HepG2 (cell line): ENCODE results near the gene KCNAB3. TPM values are rescaled to one million over a fixed set of nuclear protein-coding genes. Genes with fewer than 3 reads are reported as not detected.

Experiments used
- AGO1 ChIP-seq: fragments of 200-400 bp; formaldehyde crosslinking; IDR thresholded peaks from 2 replicates; pipeline ENCODE4 v1.6.1; 2017; ENCODE audit warnings: mild to moderate bottlenecking, low read depth, low read length, moderate library complexity; ENCODE audit not compliant: poor library complexity, severe bottlenecking
- CEBPB ChIP-seq: IDR thresholded peaks from 2 replicates; pipeline ENCODE4 v1.6.1; 2011; ENCODE audit warnings: low read depth, low read length, improper control_type of control experiment, borderline replicate concordance
- CSRNP2 ChIP-seq: sonication (generic); formaldehyde crosslinking; conservative IDR thresholded peaks from 2 replicates; pipeline ENCODE4 v1.8.0; 2022; ENCODE audit warnings: low read depth, missing genetic modification reagents
- DBP ChIP-seq: sonication (generic); formaldehyde crosslinking; IDR thresholded peaks from 2 replicates; pipeline ENCODE4 v1.4.0; 2020; ENCODE audit warnings: missing genetic modification reagents; ENCODE audit errors: not compliant biosample characterization
- HMG20A ChIP-seq: IDR thresholded peaks from 2 replicates; pipeline ENCODE4 v1.6.1; 2016; ENCODE audit warnings: borderline replicate concordance
- MLXIP ChIP-seq: sonication (generic); formaldehyde crosslinking; IDR thresholded peaks from 2 replicates; pipeline ENCODE4 v1.9.0; 2021; ENCODE audit warnings: missing genetic modification reagents, borderline replicate concordance
- MXD1 ChIP-seq: sonication (generic); formaldehyde crosslinking; IDR thresholded peaks from 2 replicates; pipeline ENCODE4 v1.4.0; 2020; ENCODE audit warnings: mild to moderate bottlenecking, missing genetic modification reagents
- RBM22 ChIP-seq: fragments of 200-400 bp; formaldehyde crosslinking; optimal IDR thresholded peaks from 2 replicates; pipeline ENCODE3; 2017; ENCODE audit warnings: mild to moderate bottlenecking, low read length, moderate library complexity
- RBM39 ChIP-seq: fragments of 200-400 bp; formaldehyde crosslinking; IDR thresholded peaks from one replicate; pipeline ENCODE4 v1.6.1; 2018; ENCODE audit warnings: antibody characterized with exemption, mild to moderate bottlenecking, low read depth, low read length; ENCODE audit not compliant: poor library complexity, severe bottlenecking
- RELA ChIP-seq: sonication (generic); formaldehyde crosslinking; IDR thresholded peaks from 2 replicates; pipeline ENCODE4 v1.4.0; 2020; ENCODE audit warnings: missing genetic modification reagents
- SSRP1 ChIP-seq: IDR thresholded peaks from 2 replicates; pipeline ENCODE4 v1.6.1; 2016; ENCODE audit warnings: control low read depth
- STAG1 ChIP-seq: sonication (generic); formaldehyde crosslinking; IDR thresholded peaks from 2 replicates; pipeline ENCODE4 v1.4.0; 2020; ENCODE audit warnings: missing genetic modification reagents
- ZBTB39 ChIP-seq: sonication (generic); formaldehyde crosslinking; IDR thresholded peaks from 2 replicates; pipeline ENCODE4 v1.5.0; 2020; ENCODE audit warnings: missing genetic modification reagents
- ZFP36L1 ChIP-seq: sonication (generic); formaldehyde crosslinking; IDR thresholded peaks from 2 replicates; pipeline ENCODE4 v1.8.0; 2022; ENCODE audit warnings: mild to moderate bottlenecking, missing genetic modification reagents, moderate library complexity
- ZNF136 ChIP-seq: sonication (generic); formaldehyde crosslinking; IDR thresholded peaks from 2 replicates; pipeline ENCODE4 v1.8.1; 2022; ENCODE audit warnings: low read depth, mild to moderate bottlenecking, moderate library complexity, missing genetic modification reagents
- ZNF180 ChIP-seq: sonication (generic); formaldehyde crosslinking; IDR thresholded peaks from 2 replicates; pipeline ENCODE4 v1.4.0; 2020; ENCODE audit warnings: low read depth, missing genetic modification reagents, borderline replicate concordance
- ZNF335 ChIP-seq: sonication (generic); formaldehyde crosslinking; IDR thresholded peaks from 2 replicates; pipeline ENCODE4 v1.4.0; 2020; ENCODE audit warnings: missing genetic modification reagents
- ZNF891 ChIP-seq: sonication (generic); formaldehyde crosslinking; IDR thresholded peaks from 2 replicates; pipeline ENCODE4 v1.5.0; 2020; ENCODE audit warnings: mild to moderate bottlenecking, missing genetic modification reagents
- polyA plus RNA-seq, 8 experiments: library from polyadenylated mRNA; depleted of rRNA in 3 of 8; stranded (reverse) in 7 of 8; unstranded in 1 of 8; fragments of >200 nt; fragmentation: Illumina TruSeq in 4 of 8; extraction: Trizol in 4 of 8; gene quantifications; 2 replicates each; pipeline versions ENCODE4 v1.2.1 to v1.2.3, GENCODE V29; 2011 to 2016; ENCODE audit warnings: low read depth in 4 of 8, missing spikeins in 1 of 8, mixed read lengths in 1 of 8; ENCODE audit not compliant: insufficient read depth in 1 of 8
- total RNA-seq, 5 experiments: library from RNA; depleted of rRNA; stranded (reverse); fragments of >200 nt; fragmentation: Illumina TruSeq; extraction: Trizol; gene quantifications; 2 replicates each; pipeline ENCODE4 v1.2.3, GENCODE V29; 2016; ENCODE audit warnings: low read depth in 1 of 5
- TF ChIP-seq, protein P1 (sequence below): sonication (generic); formaldehyde crosslinking; IDR thresholded peaks from 2 replicates; pipeline ENCODE4 v1.4.0; 2020; ENCODE audit warnings: missing genetic modification reagents

KCNAB3 gene
- total and polyA plus RNA-seq, 2 of the 13 experiments (the other 11 are each of a cell fraction or from before 2014, with no cell fraction given): 0.29 to 0.88 TPM

- 0 out of 2 replicates have a peak, but pooled peaks have one; percentile 54 for TF ChIP-seq ZBTB39 (CRISPR knock-in tag)
- TF ChIP-seq ZNF891 (CRISPR knock-in tag): peak; percentile 89; the same call in 1 of the 2 replicates
- TF ChIP-seq MXD1 (CRISPR knock-in tag): peak; percentile 90; the same call in 1 of the 2 replicates
- TF ChIP-seq ZNF180 (CRISPR knock-in tag): no peak
- peak; percentile 50; the same call in 1 of the 2 replicates for TF ChIP-seq ZFP36L1 (CRISPR knock-in tag)
- 0 out of 2 replicates have a peak, but pooled peaks have one; percentile 52 for TF ChIP-seq MLXIP (CRISPR knock-in tag)
- no peak for TF ChIP-seq RBM22
- no peak for TF ChIP-seq RELA (CRISPR knock-in tag)
- TF ChIP-seq CEBPB: no peak
- no peak for TF ChIP-seq SSRP1 (CRISPR knock-in tag)
- TF ChIP-seq AGO1: no peak
- peak; percentile 58 for TF ChIP-seq RBM39
- TF ChIP-seq HMG20A: no peak
- no peak for TF ChIP-seq STAG1
- no peak for TF ChIP-seq ZNF136 (CRISPR knock-in tag)
- TF ChIP-seq, protein P1, sequence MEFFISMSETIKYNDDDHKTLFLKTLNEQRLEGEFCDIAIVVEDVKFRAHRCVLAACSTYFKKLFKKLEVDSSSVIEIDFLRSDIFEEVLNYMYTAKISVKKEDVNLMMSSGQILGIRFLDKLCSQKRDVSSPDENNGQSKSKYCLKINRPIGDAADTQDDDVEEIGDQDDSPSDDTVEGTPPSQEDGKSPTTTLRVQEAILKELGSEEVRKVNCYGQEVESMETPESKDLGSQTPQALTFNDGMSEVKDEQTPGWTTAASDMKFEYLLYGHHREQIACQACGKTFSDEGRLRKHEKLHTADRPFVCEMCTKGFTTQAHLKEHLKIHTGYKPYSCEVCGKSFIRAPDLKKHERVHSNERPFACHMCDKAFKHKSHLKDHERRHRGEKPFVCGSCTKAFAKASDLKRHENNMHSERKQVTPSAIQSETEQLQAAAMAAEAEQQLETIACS (CRISPR knock-in tag): peak; percentile 86
- peak; percentile 89; the same call in 1 of the 2 replicates for TF ChIP-seq CSRNP2 (CRISPR knock-in tag)
- TF ChIP-seq ZNF335 (CRISPR knock-in tag): no peak
- TF ChIP-seq DBP (CRISPR knock-in tag): no peak
Observed at GRCh38 chr17:7915611-7916384, 13.9 kb downstream of the KCNAB3 start, which contains the start of gene RNF227 (continued).
